SK-N-SH (cell line): ENCODE results near the gene PCLO. TPM values are rescaled to one million over a fixed set of nuclear protein-coding genes. Genes with fewer than 3 reads are reported as not detected.

Experiments used
- CTCF ChIA-PET: fragments of 300-600, 350-600 bp; formaldehyde crosslinking; extraction: SDS; loops from one replicate; lab custom pipeline; 2021; lab: Yijun Ruan, JAX
- POLR2A ChIA-PET: fragments of 350-600 bp; sonication (Branson Sonifier 250); formaldehyde crosslinking; extraction: SDS; loops from one replicate; lab custom pipeline; 2020; ENCODE audit warnings: antibody characterized with exemption, inconsistent platforms; lab: Yijun Ruan, JAX
- DNase-seq: peaks from one replicate; pipeline ENCODE4 v3.0.0; 2012
- H2AFZ ChIP-seq: fragments of 200-600 bp; sonication (generic); 2 replicates; pipeline ENCODE4 v1.8.1; 2016; ENCODE audit warnings: antibody characterized with exemption, mild to moderate bottlenecking, low read depth
- H3F3A ChIP-seq: fragments of 200-600 bp; sonication (generic); replicated peaks from 2 replicates; pipeline ENCODE3; 2016; ENCODE audit warnings: antibody characterized with exemption, mild to moderate bottlenecking; ENCODE audit not compliant: insufficient read depth
- H3K27ac ChIP-seq, 2 experiments: fragments of 200-500 bp in 1 of 2; fragments of 200-600 bp in 1 of 2; sonication (Bioruptor generic) in 1 of 2; sonication (generic), shearing (Covaris generic) in 1 of 2; 2 replicates each; pipeline versions ENCODE4 v1.5.1 to v1.6.1; 2014 to 2016; ENCODE audit warnings: low read depth in 2 of 2, inconsistent platforms in 1 of 2, low read length in 1 of 2, mild to moderate bottlenecking in 1 of 2, mixed read lengths in 1 of 2
- H3K27me3 ChIP-seq: fragments of 200-600 bp; sonication (generic), shearing (Covaris generic); 2 replicates; pipeline ENCODE4 v1.6.1; 2016; ENCODE audit warnings: mixed run types; ENCODE audit not compliant: insufficient read depth
- H3K36me3 ChIP-seq, 2 experiments: fragments of 200-500 bp in 1 of 2; fragments of 200-600 bp in 1 of 2; sonication (Bioruptor generic) in 1 of 2; sonication (generic) in 1 of 2; replicated peaks in 1 of 2; 2 replicates each; pipeline versions ENCODE3 to v1.5.1; 2014 to 2016; ENCODE audit warnings: low read length in 1 of 2, mild to moderate bottlenecking in 1 of 2; ENCODE audit not compliant: insufficient read depth in 2 of 2, control insufficient read depth in 1 of 2
- H3K4me1 ChIP-seq, 2 experiments: fragments of 200-500 bp in 1 of 2; fragments of 200-600 bp in 1 of 2; sonication (Bioruptor generic) in 1 of 2; sonication (generic), shearing (Covaris generic) in 1 of 2; 2 replicates each; pipeline versions ENCODE4 v1.5.1 to v1.6.1; 2014 to 2016; ENCODE audit warnings: low read depth in 1 of 2, low read length in 1 of 2, mixed run types in 1 of 2; ENCODE audit not compliant: insufficient read depth in 2 of 2, control insufficient read depth in 1 of 2
- H3K4me2 ChIP-seq: fragments of 200-600 bp; sonication (generic), shearing (Covaris generic); 2 replicates; pipeline ENCODE4 v1.6.1; 2017; ENCODE audit warnings: mixed run types
- H3K4me3 ChIP-seq, 2 experiments: fragments of 200-500 bp in 1 of 2; fragments of 200-600 bp in 1 of 2; sonication (Bioruptor generic) in 1 of 2; sonication (generic), shearing (Covaris generic) in 1 of 2; 2 replicates each; pipeline versions ENCODE4 v1.5.1 to v1.8.1; 2014 to 2016; ENCODE audit warnings: low read depth in 2 of 2, inconsistent platforms in 1 of 2, low read length in 1 of 2, mild to moderate bottlenecking in 1 of 2, mixed read lengths in 1 of 2, moderate library complexity in 1 of 2
- H3K79me2 ChIP-seq: fragments of 200-600 bp; sonication (generic); 2 replicates; pipeline ENCODE4 v1.8.1; 2017; ENCODE audit warnings: mild to moderate bottlenecking; ENCODE audit not compliant: insufficient read depth
- H3K9ac ChIP-seq: fragments of 200-600 bp; sonication (generic); 2 replicates; pipeline ENCODE4 v1.6.1; 2017; ENCODE audit warnings: mixed run types
- H3K9me2 ChIP-seq: fragments of 200-600 bp; sonication (generic); 2 replicates; pipeline ENCODE4 v1.6.1; 2017; ENCODE audit warnings: mixed run types
- H3K9me3 ChIP-seq: fragments of 200-600 bp; sonication (generic); 2 replicates; pipeline ENCODE4 v1.6.1; 2017; ENCODE audit warnings: mixed run types, mild to moderate bottlenecking, moderate library complexity
- H4K20me1 ChIP-seq: fragments of 200-600 bp; sonication (generic); 2 replicates; pipeline ENCODE4 v1.6.1; 2017; ENCODE audit warnings: mild to moderate bottlenecking, mixed run types; ENCODE audit not compliant: insufficient read depth
- CHD2 ChIP-seq: fragments of 150-350 bp; IDR thresholded peaks from 2 replicates; pipeline ENCODE4 v1.6.1; 2018; ENCODE audit warnings: low read length; ENCODE audit not compliant: partially characterized antibody
- FOXM1 ChIP-seq: IDR thresholded peaks from 2 replicates; pipeline ENCODE4 v1.4.0; 2012; ENCODE audit warnings: low read depth, mild to moderate bottlenecking
- GABPA ChIP-seq: IDR thresholded peaks from 2 replicates; pipeline ENCODE4 v1.4.0; 2012; ENCODE audit warnings: low read depth, mild to moderate bottlenecking
- GATA2 ChIP-seq: sonication (generic); formaldehyde crosslinking; IDR thresholded peaks from 2 replicates; pipeline ENCODE4 v1.5.0; 2020; ENCODE audit warnings: mild to moderate bottlenecking, missing genetic modification reagents
- JUND ChIP-seq: IDR thresholded peaks from 2 replicates; pipeline ENCODE4 v1.4.0; 2012
- RAD21 ChIP-seq: IDR thresholded peaks from 2 replicates; pipeline ENCODE4 v1.6.1; 2012; ENCODE audit warnings: mild to moderate bottlenecking, low read length
- REST ChIP-seq: IDR thresholded peaks from 2 replicates; pipeline ENCODE4 v1.6.1; 2012; ENCODE audit warnings: mild to moderate bottlenecking, low read depth, low read length, moderate library complexity
- RXRA ChIP-seq: IDR thresholded peaks from 2 replicates; pipeline ENCODE4 v1.4.0; 2012; ENCODE audit warnings: low read depth, mild to moderate bottlenecking, borderline replicate concordance
- SIN3A ChIP-seq: IDR thresholded peaks from 2 replicates; pipeline ENCODE4 v1.6.1; 2012; ENCODE audit warnings: low read depth, mild to moderate bottlenecking, low read length, moderate library complexity, borderline replicate concordance
- TAF1 ChIP-seq: IDR thresholded peaks from 2 replicates; pipeline ENCODE4 v1.6.1; 2012; ENCODE audit warnings: low read depth, mild to moderate bottlenecking, low read length, moderate library complexity, borderline replicate concordance
- TEAD4 ChIP-seq: IDR thresholded peaks from 2 replicates; pipeline ENCODE4 v1.4.0; 2012; ENCODE audit warnings: mild to moderate bottlenecking, borderline replicate concordance; ENCODE audit not compliant: insufficient read depth
- WGBS: methylation state at CpG from one replicate; pipeline ENCODE4 v1.1.6; 2017; ENCODE audit warnings: low lambda C conversion rate; 5-methylcytosine and 5-hydroxymethylcytosine counted together
- polyA plus RNA-seq, 3 experiments: library from polyadenylated mRNA; depleted of rRNA; stranded (reverse); fragments of >200 nt; gene quantifications; 2 replicates each; pipeline ENCODE4 v1.2.3, GENCODE V29; 2012
- TF ChIP-seq, protein P1 (sequence below): fragments of 150-350 bp; IDR thresholded peaks from 2 replicates; pipeline ENCODE4 v1.6.1; 2016; ENCODE audit warnings: mild to moderate bottlenecking, low read depth, low read length
- TF ChIP-seq, protein P2 (sequence below): IDR thresholded peaks from 2 replicates; pipeline ENCODE4 v1.4.0; 2012; ENCODE audit warnings: low read depth

The PCLO gene
- polyA plus RNA-seq, 1 of the 3 experiments (the other 2 are of a cell fraction), result 0.51 TPM

GRCh38 chr7:83178796-83179195, 16.1 kb upstream of the PCLO start:
- Histone ChIP-seq H3K9ac (no peak overlapping the region), H3K36me3 (no peaks in the 10 kb centered on the region), H3K9me3 (0 out of 2 replicates have a peak, but pooled peaks cover 6% of the 10 kb centered on the region), H3K27me3 (no peaks in the 10 kb centered on the region), H3F3A (no peaks in the 10 kb centered on the region), H3K79me2 (no peaks in the 10 kb centered on the region), H3K4me2 (no peak overlapping the region), H4K20me1 (no peaks in the 10 kb centered on the region), H3K4me3 (no peak overlapping the region), H2AFZ (no peak overlapping the region), H3K27ac (no peak overlapping the region), H3K4me1 (no peaks in the 10 kb centered on the region), H3K9me2 (no peaks in the 10 kb centered on the region; the same call in 1 of the 2 replicates)
- ChIA-PET CTCF (interaction anchor here (1.1 to 1.4 kb wide), 3 partner anchors 9 to 23 kb away, joined by 3 to 5 read pairs (median 3); no protein-coding TSS in a partner anchor), POLR2A (no interaction called here)
- no peak for DNase-seq
- 29% methylated on average over 1 of the region's 1 CpG for WGBS
- TF ChIP-seq RXRA, result no peak
- TF ChIP-seq JUND, result no peak
- TF ChIP-seq CHD2, result no peak
- no peak for TF ChIP-seq FOXM1

GRCh38 chr7:83178066-83178465, 15.4 kb upstream of the PCLO start:
- no peaks in the 10 kb centered on the region for H3F3A ChIP-seq
- CTCF ChIA-PET, result no interaction called here
- WGBS, result 52% methylated on average over 4 of the region's 4 CpGs
- 0 out of 2 replicates have a peak, but pooled peaks cover 6% of the 10 kb centered on the region for H3K9me3 ChIP-seq
- DNase-seq, result no peak
- H3K27me3 ChIP-seq, result no peaks in the 10 kb centered on the region
- H3K9me2 ChIP-seq, result no peaks in the 10 kb centered on the region; the same call in 1 of the 2 replicates
- TF ChIP-seq GABPA, result no peak
- no peak for TF ChIP-seq RXRA
- no peak for TF ChIP-seq RAD21
- POLR2A ChIA-PET, result interaction anchor here (0.6 kb wide), 1 partner anchor 346 kb away, joined by 3 read pairs; no protein-coding TSS in a partner anchor
- H2AFZ ChIP-seq, result no peak overlapping the region
- no peak overlapping the region for H3K9ac ChIP-seq
- no peak overlapping the region for H3K4me2 ChIP-seq
- no peaks in the 10 kb centered on the region for H4K20me1 ChIP-seq
- no peaks in the 10 kb centered on the region for H3K4me1 ChIP-seq
- no peak overlapping the region for H3K27ac ChIP-seq
- no peak overlapping the region for H3K4me3 ChIP-seq
- H3K36me3 ChIP-seq, result no peaks in the 10 kb centered on the region
- no peaks in the 10 kb centered on the region for H3K79me2 ChIP-seq

- Histone ChIP-seq H3K9me2 (no peaks in the 10 kb centered on the region; the same call in none of the 2 replicates), H3F3A (no peaks in the 10 kb centered on the region), H3K9me3 (no peaks in the 10 kb centered on the region), H3K79me2 (no peaks in the 10 kb centered on the region), H3K27ac (no peak overlapping the region), H2AFZ (no peak overlapping the region), H3K9ac (no peak overlapping the region), H3K4me3 (no peak overlapping the region), H3K27me3 (no peaks in the 10 kb centered on the region), H3K36me3 (no peaks in the 10 kb centered on the region), H3K4me2 (no peak overlapping the region), H3K4me1 (no peaks in the 10 kb centered on the region; a peak in 1 of 4 replicates), H4K20me1 (no peaks in the 10 kb centered on the region)
- TF ChIP-seq SIN3A (no peak), GATA2 (no peak), TEAD4 (no peak), REST (no peak), RAD21 (no peak), TAF1 (no peak), GABPA (no peak)
- TF ChIP-seq, protein P1, sequence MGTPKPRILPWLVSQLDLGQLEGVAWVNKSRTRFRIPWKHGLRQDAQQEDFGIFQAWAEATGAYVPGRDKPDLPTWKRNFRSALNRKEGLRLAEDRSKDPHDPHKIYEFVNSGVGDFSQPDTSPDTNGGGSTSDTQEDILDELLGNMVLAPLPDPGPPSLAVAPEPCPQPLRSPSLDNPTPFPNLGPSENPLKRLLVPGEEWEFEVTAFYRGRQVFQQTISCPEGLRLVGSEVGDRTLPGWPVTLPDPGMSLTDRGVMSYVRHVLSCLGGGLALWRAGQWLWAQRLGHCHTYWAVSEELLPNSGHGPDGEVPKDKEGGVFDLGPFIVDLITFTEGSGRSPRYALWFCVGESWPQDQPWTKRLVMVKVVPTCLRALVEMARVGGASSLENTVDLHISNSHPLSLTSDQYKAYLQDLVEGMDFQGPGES, result no peak
- TF ChIP-seq, protein P2, sequence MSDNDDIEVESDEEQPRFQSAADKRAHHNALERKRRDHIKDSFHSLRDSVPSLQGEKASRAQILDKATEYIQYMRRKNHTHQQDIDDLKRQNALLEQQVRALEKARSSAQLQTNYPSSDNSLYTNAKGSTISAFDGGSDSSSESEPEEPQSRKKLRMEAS, result no peak
- no peak for DNase-seq
- ChIA-PET CTCF (no interaction called here), POLR2A (no interaction called here)
Observed at GRCh38 chr7:83173664-83174063, 11.0 kb upstream of the PCLO start.
